Keratinocyte (primary cell): ENCODE data around the gene FGB. TPM values are rescaled to one million over a fixed set of nuclear protein-coding genes. Genes with fewer than 3 reads are reported as not detected.
A peak's percentile ranks its signal among the peaks of the same experiment; 100 is the strongest.

Experiments
- DNase-seq: peaks from one replicate; pipeline ENCODE4 v3.0.0-alpha.2; 2011; ENCODE audit warnings: low read depth, missing footprints, low spot score
- FAIRE-seq: peaks from 2 replicates; lab custom pipeline; 2011; peaks lifted over from hg19 to GRCh38; lab: Jason Lieb, UNC
- H2AFZ ChIP-seq: 2 replicates; pipeline ENCODE4 v1.6.0; 2012; ENCODE audit warnings: low read length, control low read depth, inconsistent platforms; ENCODE audit not compliant: control insufficient read depth
- H3K27ac ChIP-seq: 2 replicates; pipeline ENCODE4 v1.5.1; 2011; ENCODE audit warnings: low read length; ENCODE audit not compliant: control insufficient read depth, insufficient read depth
- H3K27me3 ChIP-seq: 3 replicates; pipeline ENCODE4 v1.6.0; 2011; ENCODE audit warnings: low read length; ENCODE audit not compliant: control insufficient read depth, insufficient read depth; ENCODE audit errors: extremely low read depth
- H3K36me3 ChIP-seq, 2 experiments: 2 replicates in 1 of 2; 3 replicates in 1 of 2; pipeline ENCODE4 v1.5.1; 2011; ENCODE audit warnings: low read length in 2 of 2, mild to moderate bottlenecking in 1 of 2; ENCODE audit not compliant: control insufficient read depth in 2 of 2, insufficient read depth in 2 of 2; ENCODE audit errors: extremely low read depth in 1 of 2
- H3K4me1 ChIP-seq: 3 replicates; pipeline ENCODE4 v1.5.1; 2011; ENCODE audit warnings: low read length; ENCODE audit not compliant: control insufficient read depth, insufficient read depth; ENCODE audit errors: extremely low read depth
- H3K4me2 ChIP-seq: 3 replicates; pipeline ENCODE4 v1.6.0; 2011; ENCODE audit warnings: low read depth, low read length; ENCODE audit not compliant: control insufficient read depth, insufficient read depth; ENCODE audit errors: extremely low read depth
- H3K4me3 ChIP-seq, 3 experiments: fragments of 200-600 bp in 1 of 3; sonication (generic) in 1 of 3; 2 replicates in 2 of 3; 3 replicates in 1 of 3; pipeline ENCODE4 v1.5.1; 2011 to 2016; ENCODE audit warnings: low read length in 3 of 3, mild to moderate bottlenecking in 3 of 3, control low read depth in 2 of 3, inconsistent platforms in 1 of 3, low read depth in 1 of 3, mixed read lengths in 1 of 3, mixed run types in 1 of 3, moderate library complexity in 1 of 3; ENCODE audit not compliant: control insufficient read depth in 2 of 3, insufficient read depth in 2 of 3; ENCODE audit errors: extremely low read depth in 1 of 3
- H3K79me2 ChIP-seq: 2 replicates; pipeline ENCODE4 v1.6.0; 2012; ENCODE audit warnings: low read length; ENCODE audit not compliant: control insufficient read depth, insufficient read depth
- H3K9ac ChIP-seq: 3 replicates; pipeline ENCODE4 v1.6.0; 2011; ENCODE audit warnings: low read length; ENCODE audit not compliant: control insufficient read depth, insufficient read depth; ENCODE audit errors: extremely low read depth
- H3K9me1 ChIP-seq: 3 replicates; pipeline ENCODE4 v1.6.0; 2011; ENCODE audit warnings: low read length; ENCODE audit not compliant: control insufficient read depth, insufficient read depth; ENCODE audit errors: extremely low read depth
- H3K9me3 ChIP-seq: 2 replicates; pipeline ENCODE4 v1.5.1; 2012; ENCODE audit warnings: low read depth, low read length; ENCODE audit not compliant: control insufficient read depth
- H4K20me1 ChIP-seq: 3 replicates; pipeline ENCODE4 v1.6.0; 2011; ENCODE audit warnings: low read length; ENCODE audit not compliant: control insufficient read depth, insufficient read depth; ENCODE audit errors: extremely low read depth
- EZH2 ChIP-seq: IDR thresholded peaks from one replicate; pipeline ENCODE4 v1.6.1; 2012; ENCODE audit warnings: inconsistent platforms, mild to moderate bottlenecking, low read length, moderate library complexity
- dilution Hi-C: fragments of 300-500 bp; cut with MboI; formaldehyde crosslinking; loops from one replicate; pipeline ENCODE4 v1.7.0; 2020; ENCODE audit warnings: low sequenced_read_pairs; ENCODE audit not compliant: extremely low pct_ligation_motif_present
- polyA plus RNA-seq, 5 experiments: library from polyadenylated mRNA; depleted of rRNA in 3 of 5; stranded (reverse) in 3 of 5; stranded (forward) in 1 of 5; unstranded in 1 of 5; fragments of >200 nt; gene quantifications; 1 replicate in 1 of 5; 2 replicates in 3 of 5; 3 replicates in 1 of 5; pipeline versions ENCODE4 v1.2.1 to v1.2.3, GENCODE V29; 2011 to 2012; ENCODE audit warnings: missing spikeins in 2 of 5, low read depth in 1 of 5, low replicate concordance in 1 of 5
- TF ChIP-seq, protein P1 (sequence below), 3 experiments: IDR thresholded peaks in 1 of 3; conservative IDR thresholded peaks in 1 of 3; optimal IDR thresholded peaks in 1 of 3; 2 replicates in 2 of 3; 3 replicates in 1 of 3; pipeline versions ENCODE3 to v1.5.1; 2011; ENCODE audit warnings: low read length in 3 of 3, mild to moderate bottlenecking in 3 of 3, moderate library complexity in 2 of 3, control low read depth in 1 of 3, inconsistent platforms in 1 of 3; ENCODE audit not compliant: insufficient read depth in 2 of 3; ENCODE audit errors: extremely low read depth in 1 of 3

The FGB gene
- polyA plus RNA-seq, 1 donor (not counting 4 experiments of a cell fraction or from before 2014, with no cell fraction given): not detected

DNA sequence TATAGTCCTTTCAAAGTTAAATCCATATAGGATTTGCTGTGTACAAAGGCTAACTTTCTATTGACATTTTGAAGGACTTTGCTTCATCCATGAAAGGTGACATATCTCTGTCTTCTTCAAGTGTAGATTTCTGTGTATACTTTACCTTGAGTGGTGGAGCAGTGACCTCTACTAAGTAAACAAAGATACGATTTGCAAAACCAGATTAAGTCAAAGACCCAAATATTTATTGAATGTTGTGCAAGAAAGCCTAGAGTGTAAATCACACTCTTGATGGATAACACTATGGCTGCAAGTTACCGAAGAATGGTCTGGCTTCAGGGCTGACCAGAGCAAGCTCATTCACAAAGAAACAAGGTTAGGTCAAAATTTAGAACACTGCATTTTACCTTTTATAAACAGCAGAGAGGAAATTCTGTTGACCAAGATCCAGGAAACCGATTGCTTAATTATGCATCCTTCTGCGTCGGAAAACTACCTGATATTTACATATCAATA lies 55.1 kb downstream of the FGB start:
- no peaks in the 10 kb centered on the region for H3K36me3 ChIP-seq
- DNase-seq (no peak), FAIRE-seq (no peak)
- H3K79me2 ChIP-seq: no peaks in the 10 kb centered on the region
- H3K9me3 ChIP-seq: no peaks in the 10 kb centered on the region
- H3K9me1 ChIP-seq: no peaks in the 10 kb centered on the region
- no peak for TF ChIP-seq EZH2
- H3K4me3 ChIP-seq: no peak overlapping the region
- H3K27me3 ChIP-seq: no peaks in the 10 kb centered on the region
- no peak overlapping the region for H3K27ac ChIP-seq
- no peak overlapping the region for H3K4me2 ChIP-seq
- no peaks in the 10 kb centered on the region for H3K4me1 ChIP-seq
- H3K9ac ChIP-seq: no peak overlapping the region
- dilution Hi-C loops: no loop called here
- no peak overlapping the region for H2AFZ ChIP-seq
- H4K20me1 ChIP-seq: no peaks in the 10 kb centered on the region

DNA sequence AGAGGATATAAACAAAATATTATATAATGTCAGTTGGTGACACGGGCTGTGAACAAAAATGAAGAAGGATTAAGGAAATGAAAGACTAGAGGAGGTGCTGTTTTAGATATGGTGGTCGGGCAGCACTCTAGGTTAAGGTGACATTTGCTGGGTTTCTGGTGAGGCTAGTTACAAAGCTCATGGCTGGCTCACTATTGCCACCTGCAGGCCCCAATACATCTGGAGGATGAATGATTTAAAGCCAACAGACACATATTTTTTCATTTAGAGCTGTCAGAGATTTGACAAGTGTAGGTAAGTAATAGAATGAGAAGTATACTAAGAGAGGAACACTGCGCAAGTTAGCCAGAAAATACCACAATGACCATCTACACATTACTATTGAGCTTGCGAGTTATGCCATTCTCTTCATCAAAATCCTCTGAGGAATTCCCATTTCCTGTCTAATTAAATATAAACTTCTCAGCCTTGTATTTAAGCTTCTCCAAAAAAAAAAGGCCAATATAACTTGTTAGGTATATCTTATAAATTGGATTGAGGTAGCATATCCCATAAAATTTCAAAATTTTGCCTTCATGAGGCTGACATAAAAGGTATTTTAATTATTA lies 56.0 kb downstream of the FGB start:
- Histone ChIP-seq H3K9me3 (no peaks in the 10 kb centered on the region), H2AFZ (no peak overlapping the region), H3K4me1 (no peaks in the 10 kb centered on the region), H3K27me3 (no peaks in the 10 kb centered on the region), H3K4me2 (no peak overlapping the region), H3K79me2 (no peaks in the 10 kb centered on the region), H3K4me3 (no peak overlapping the region), H3K27ac (no peak overlapping the region), H4K20me1 (no peaks in the 10 kb centered on the region), H3K36me3 (no peaks in the 10 kb centered on the region), H3K9me1 (no peaks in the 10 kb centered on the region), H3K9ac (no peak overlapping the region)
- FAIRE-seq (peak; percentile 13), DNase-seq (no peak)
- dilution Hi-C loops: no loop called here
- TF ChIP-seq EZH2: no peak
- TF ChIP-seq, protein P1, sequence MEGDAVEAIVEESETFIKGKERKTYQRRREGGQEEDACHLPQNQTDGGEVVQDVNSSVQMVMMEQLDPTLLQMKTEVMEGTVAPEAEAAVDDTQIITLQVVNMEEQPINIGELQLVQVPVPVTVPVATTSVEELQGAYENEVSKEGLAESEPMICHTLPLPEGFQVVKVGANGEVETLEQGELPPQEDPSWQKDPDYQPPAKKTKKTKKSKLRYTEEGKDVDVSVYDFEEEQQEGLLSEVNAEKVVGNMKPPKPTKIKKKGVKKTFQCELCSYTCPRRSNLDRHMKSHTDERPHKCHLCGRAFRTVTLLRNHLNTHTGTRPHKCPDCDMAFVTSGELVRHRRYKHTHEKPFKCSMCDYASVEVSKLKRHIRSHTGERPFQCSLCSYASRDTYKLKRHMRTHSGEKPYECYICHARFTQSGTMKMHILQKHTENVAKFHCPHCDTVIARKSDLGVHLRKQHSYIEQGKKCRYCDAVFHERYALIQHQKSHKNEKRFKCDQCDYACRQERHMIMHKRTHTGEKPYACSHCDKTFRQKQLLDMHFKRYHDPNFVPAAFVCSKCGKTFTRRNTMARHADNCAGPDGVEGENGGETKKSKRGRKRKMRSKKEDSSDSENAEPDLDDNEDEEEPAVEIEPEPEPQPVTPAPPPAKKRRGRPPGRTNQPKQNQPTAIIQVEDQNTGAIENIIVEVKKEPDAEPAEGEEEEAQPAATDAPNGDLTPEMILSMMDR (optimal IDR thresholded peaks at IDR 0.05 in 1 of 3, IDR thresholded peaks at IDR 0.05 in 1 of 3, conservative IDR thresholded peaks at IDR 0.05 in 1 of 3; ENCODE audit: extremely low read depth in 1 of 3, insufficient read depth in 2 of 3, low read length in 3 of 3): peak; percentile 65 to 78 (median 67)

GRCh38 chr4:154620111-154620510 lies 57.3 kb downstream of the FGB start:
- dilution Hi-C loops: no loop called here
- Histone ChIP-seq H3K9me1 (no peaks in the 10 kb centered on the region), H3K9me3 (no peaks in the 10 kb centered on the region), H3K4me2 (no peak overlapping the region), H3K27ac (no peak overlapping the region), H3K79me2 (no peaks in the 10 kb centered on the region), H3K27me3 (no peaks in the 10 kb centered on the region), H3K36me3 (no peaks in the 10 kb centered on the region), H2AFZ (no peak overlapping the region), H3K4me3 (no peak overlapping the region), H4K20me1 (no peaks in the 10 kb centered on the region), H3K9ac (no peak overlapping the region), H3K4me1 (no peaks in the 10 kb centered on the region)
- FAIRE-seq (no peak), DNase-seq (no peak)
- TF ChIP-seq, protein P1 (optimal IDR thresholded peaks at IDR 0.05 in 1 of 3, IDR thresholded peaks at IDR 0.05 in 1 of 3, conservative IDR thresholded peaks at IDR 0.05 in 1 of 3; ENCODE audit: extremely low read depth in 1 of 3, insufficient read depth in 2 of 3, low read length in 3 of 3): no peak
- no peak for TF ChIP-seq EZH2
